DMS79 treated with DMSO at 0.1 percent for 48 hours (cell line): ENCODE data around the gene PNMA8A.
A peak's percentile ranks its signal among the peaks of the same experiment; 100 is the strongest.
"Not testable (repeated sequence)": the region's sequence is repeated elsewhere in the genome, so short reads cannot be mapped to it uniquely, and the experiment has no call there.

Experiments
- DNase-seq: peaks from one replicate; lab custom pipeline; 2025; lab: John Stamatoyannopoulos, UW

The PNMA8A gene

GRCh38 chr19:46471116-46471733 is at the start of gene PNMA8A:
Gene PNMA8A (minus strand): TSS chr19:46471563. CDS start chr19:46471035, 528 bp downstream.
- peak; percentile 88 for DNase-seq

GRCh38 chr19:46520616-46521015 is 49.3 kb upstream of the PNMA8A start:
- no peak for DNase-seq

GRCh38 chr19:46517471-46517870 is 46.1 kb upstream of the PNMA8A start:
- no peak for DNase-seq

- DNase-seq = no peak
These were observed 44.6 kb upstream of the PNMA8A start for GRCh38 chr19:46515879-46516350.

GRCh38 chr19:46515290-46515609 is 43.9 kb upstream of the PNMA8A start:
- DNase-seq = no peak

GRCh38 chr19:46514589-46515289 is 43.4 kb upstream of the PNMA8A start:
- no peak for DNase-seq

- peak; percentile 57 for DNase-seq
These were observed 42.3 kb upstream of the PNMA8A start for GRCh38 chr19:46513461-46514236.

GRCh38 chr19:46511237-46511636 is 39.9 kb upstream of the PNMA8A start:
- DNase-seq = no peak

GRCh38 chr19:46508206-46508605 is 36.8 kb upstream of the PNMA8A start:
- no peak for DNase-seq

- no peak for DNase-seq
These were observed 32.6 kb upstream of the PNMA8A start for GRCh38 chr19:46503848-46504453.

GRCh38 chr19:46502891-46503290 is 31.5 kb upstream of the PNMA8A start:
- DNase-seq = no peak

- DNase-seq = no peak
These were observed 28.3 kb upstream of the PNMA8A start for GRCh38 chr19:46499692-46500091.

GRCh38 chr19:46497773-46498172 is 26.4 kb upstream of the PNMA8A start:
- no peak for DNase-seq

- DNase-seq = not testable (repeated sequence)
These were observed 25.5 kb upstream of the PNMA8A start for GRCh38 chr19:46496886-46497285.

GRCh38 chr19:46496304-46496703 is 24.9 kb upstream of the PNMA8A start:
- DNase-seq = no peak

GRCh38 chr19:46495786-46496099 is 24.4 kb upstream of the PNMA8A start, which contains the start of gene PNMA8B:
Gene PNMA8B (minus strand): TSS chr19:46495867. CDS start chr19:46495465, 402 bp downstream.
- DNase-seq = peak; percentile 86

- DNase-seq = no peak
These were observed 23.8 kb upstream of the PNMA8A start for GRCh38 chr19:46494941-46495785.

- DNase-seq = no peak
These were observed 23.0 kb upstream of the PNMA8A start for GRCh38 chr19:46494146-46494940.

- DNase-seq = no peak
These were observed 22.1 kb upstream of the PNMA8A start for GRCh38 chr19:46493236-46494145.

- no peak for DNase-seq
These were observed 21.5 kb upstream of the PNMA8A start for GRCh38 chr19:46492841-46493235.
